GM12892 (cell line): ENCODE measurements around the gene KRTAP5-2.

Source experiments
- POLR2AphosphoS5 ChIP-seq: IDR thresholded peaks from 2 replicates; pipeline ENCODE4 v1.6.1; 2011; ENCODE audit warnings: low read depth, low read length, control low read depth
- TAF1 ChIP-seq: IDR thresholded peaks from 2 replicates; pipeline ENCODE4 v1.6.1; 2011; ENCODE audit warnings: low read depth, mild to moderate bottlenecking, control low read depth, low read length, borderline replicate concordance

- no peak for TF ChIP-seq POLR2AphosphoS5
- no peak for TF ChIP-seq TAF1
Observed at GRCh38 chr11:1565173-1565903, 32.8 kb downstream of the KRTAP5-2 start.
